Endothelial cell of umbilical vein (primary cell): ENCODE results near the gene ANKIB1. TPM values are rescaled to one million over a fixed set of nuclear protein-coding genes. Genes with fewer than 3 reads are reported as not detected.

Experiments
- BruUV-seq: library from RNA; stranded (reverse); fragments of 400-500 nt; replicated peaks from 2 replicates; lab custom pipeline; 2021; lab: Mats Ljungman, UMichigan
- CTCF ChIA-PET: fragments of 300-600, 350-600 bp; sonication (Branson Sonifier 250); formaldehyde crosslinking; loops from one replicate; lab custom pipeline; 2021; ENCODE audit warnings: antibody characterized with exemption, inconsistent platforms; lab: Charles Lee
- POLR2A ChIA-PET: fragments of 300-600, 350-600 bp; sonication (Branson Sonifier 250); formaldehyde crosslinking; loops from one replicate; lab custom pipeline; 2021; ENCODE audit warnings: antibody characterized with exemption, inconsistent platforms; lab: Charles Lee
- DNase-seq: peaks from one replicate; pipeline ENCODE4 v3.0.0-alpha.2; 2011; ENCODE audit warnings: low read depth, low spot score
- FAIRE-seq: peaks from 2 replicates; lab custom pipeline; 2011; peaks lifted over from hg19 to GRCh38; lab: Jason Lieb, UNC
- H2AFZ ChIP-seq: 2 replicates; pipeline ENCODE4 v1.6.0; 2012; ENCODE audit warnings: low read depth, low read length, control low read depth, inconsistent platforms
- H3K27ac ChIP-seq: 2 replicates; pipeline ENCODE4 v1.5.1; 2011; ENCODE audit warnings: low read depth, mild to moderate bottlenecking, control low read depth, low read length, moderate library complexity; ENCODE audit not compliant: insufficient read depth
- H3K27me3 ChIP-seq, 2 experiments: 2 replicates each; pipeline versions ENCODE4 v1.6.0 to v1.6.1; 2011; ENCODE audit warnings: low read length in 2 of 2, mixed read lengths in 1 of 2; ENCODE audit not compliant: control insufficient read depth in 2 of 2, insufficient read depth in 2 of 2
- H3K36me3 ChIP-seq, 2 experiments: 2 replicates in 1 of 2; 3 replicates in 1 of 2; pipeline ENCODE4 v1.5.1; 2011; ENCODE audit warnings: low read length in 2 of 2, mild to moderate bottlenecking in 1 of 2, moderate library complexity in 1 of 2; ENCODE audit not compliant: control insufficient read depth in 2 of 2, insufficient read depth in 2 of 2; ENCODE audit errors: extremely low read depth in 1 of 2
- H3K4me1 ChIP-seq: 3 replicates; pipeline ENCODE4 v1.5.1; 2011; ENCODE audit warnings: mild to moderate bottlenecking, low read length; ENCODE audit not compliant: control insufficient read depth, insufficient read depth; ENCODE audit errors: extremely low read depth
- H3K4me2 ChIP-seq: 2 replicates; pipeline ENCODE4 v1.6.1; 2011; ENCODE audit warnings: low read length, control low read depth, mixed read lengths; ENCODE audit not compliant: insufficient read depth
- H3K4me3 ChIP-seq, 3 experiments: fragments of 200-600 bp in 1 of 3; sonication (generic), shearing (Covaris generic) in 1 of 3; replicated peaks in 1 of 3; 2 replicates each; pipeline ENCODE4 v1.5.1; 2011 to 2016; ENCODE audit warnings: control low read depth in 3 of 3, low read length in 3 of 3, mild to moderate bottlenecking in 2 of 3, inconsistent platforms in 1 of 3, low read depth in 1 of 3, moderate library complexity in 1 of 3; ENCODE audit not compliant: insufficient read depth in 1 of 3
- H3K79me2 ChIP-seq: 2 replicates; pipeline ENCODE4 v1.6.0; 2012; ENCODE audit warnings: low read length, inconsistent platforms; ENCODE audit not compliant: control insufficient read depth, insufficient read depth
- H3K9ac ChIP-seq: replicated peaks from 2 replicates; pipeline ENCODE3; 2011; ENCODE audit warnings: low read length, control low read depth; ENCODE audit not compliant: insufficient read depth; ENCODE audit errors: extremely low read depth
- H3K9me1 ChIP-seq: replicated peaks from 3 replicates; pipeline ENCODE4 v1.6.0; 2011; ENCODE audit warnings: mild to moderate bottlenecking, low read length; ENCODE audit not compliant: control insufficient read depth, insufficient read depth; ENCODE audit errors: extremely low read depth
- H3K9me3 ChIP-seq: replicated peaks from 2 replicates; pipeline ENCODE4 v1.5.1; 2012; ENCODE audit warnings: low read length, inconsistent platforms; ENCODE audit not compliant: control insufficient read depth, insufficient read depth
- H4K20me1 ChIP-seq: replicated peaks from 2 replicates; pipeline ENCODE3; 2011; ENCODE audit warnings: mild to moderate bottlenecking, low read length; ENCODE audit not compliant: control insufficient read depth, insufficient read depth; ENCODE audit errors: extremely low read depth
- EZH2 ChIP-seq: IDR thresholded peaks from 2 replicates; pipeline ENCODE4 v1.6.1; 2012; ENCODE audit warnings: borderline replicate concordance, low read depth, mild to moderate bottlenecking, moderate library complexity, low read length, inconsistent platforms; ENCODE audit not compliant: severe bottlenecking
- FOS ChIP-seq: IDR thresholded peaks from 2 replicates; pipeline ENCODE4 v1.6.1; 2011; ENCODE audit warnings: mild to moderate bottlenecking, low read length, moderate library complexity, borderline replicate concordance; ENCODE audit not compliant: insufficient read depth
- GATA2 ChIP-seq: IDR thresholded peaks from 2 replicates; pipeline ENCODE4 v1.7.0; 2011; ENCODE audit warnings: low read depth, mild to moderate bottlenecking, moderate library complexity, mixed read lengths, low read length; ENCODE audit not compliant: insufficient read length, insufficient read depth
- JUN ChIP-seq: IDR thresholded peaks from 2 replicates; pipeline ENCODE4 v1.6.1; 2011; ENCODE audit warnings: borderline replicate concordance, low read depth; ENCODE audit not compliant: insufficient read length, insufficient read depth
- MAX ChIP-seq: IDR thresholded peaks from 2 replicates; pipeline ENCODE4 v1.6.1; 2011; ENCODE audit not compliant: insufficient read depth, insufficient read length
- MYC ChIP-seq: IDR thresholded peaks from one replicate; pipeline ENCODE4 v1.6.1; 2011; ENCODE audit warnings: mild to moderate bottlenecking, low read depth, low read length
- POLR2A ChIP-seq: IDR thresholded peaks from 2 replicates; pipeline ENCODE4 v1.6.1; 2012; ENCODE audit warnings: low read depth, mild to moderate bottlenecking, control low read depth, low read length
- POLR2AphosphoS5 ChIP-seq: IDR thresholded peaks from 2 replicates; pipeline ENCODE4 v1.6.1; 2012; ENCODE audit warnings: low read depth, mild to moderate bottlenecking, control low read depth, low read length, moderate library complexity; ENCODE audit not compliant: insufficient read depth
- dilution Hi-C: fragments of 300-500 bp; cut with MboI; formaldehyde crosslinking; loops from one replicate; pipeline ENCODE4 v1.15.0; 2019; ENCODE audit warnings: low sequenced_read_pairs; ENCODE audit not compliant: extremely low pct_ligation_motif_present
- intact Hi-C: fragments of 100-400 bp; cut with micrococcal nuclease; formaldehyde crosslinking; loops from one replicate; pipeline ENCODE4 v1.10.0; 2022
- polyA plus RNA-seq, 4 experiments: library from polyadenylated mRNA; depleted of rRNA in 3 of 4; stranded (reverse) in 3 of 4; unstranded in 1 of 4; fragments of >200 nt; gene quantifications; 2 replicates each; pipeline versions ENCODE4 v1.2.1 to v1.2.3, GENCODE V29; 2011 to 2012; ENCODE audit warnings: missing spikeins in 1 of 4
- total RNA-seq: library from RNA; stranded (reverse); gene quantifications from 2 replicates; pipeline ENCODE4 v1.2.3, GENCODE V29; 2021
- TF ChIP-seq, protein P1 (sequence below), 2 donors: IDR thresholded peaks; 1 replicate in 1 of 2; 2 replicates in 1 of 2; pipeline ENCODE4 v1.5.1; 2011; ENCODE audit warnings: low read length in 2 of 2, mild to moderate bottlenecking in 2 of 2, moderate library complexity in 2 of 2, control low read depth in 1 of 2, inconsistent platforms in 1 of 2, low read depth in 1 of 2; ENCODE audit not compliant: insufficient read depth in 1 of 2; ENCODE audit errors: extremely low read depth in 1 of 2

ANKIB1 gene
- total and polyA plus RNA-seq, 2 donors (not counting 3 experiments of a cell fraction or from before 2014, with no cell fraction given), result 16.9 to 56.5 TPM

- dilution Hi-C loops, result no loop called here
- ChIA-PET CTCF (interaction anchor here (1.1 to 1.2 kb wide), 3 partner anchors 12 to 100 kb away, joined by 3 to 4 read pairs (median 3); partner anchors contain the start of gene LRRD1), POLR2A (no interaction called here)
- H4K20me1 ChIP-seq, result peaks cover 3% of the 10 kb centered on the region
- TF ChIP-seq GATA2 (no peak), POLR2AphosphoS5 (no peak), MYC (no peak), MAX (no peak), FOS (no peak), JUN (no peak), POLR2A (no peak), EZH2 (no peak)
- TF ChIP-seq, protein P1, sequence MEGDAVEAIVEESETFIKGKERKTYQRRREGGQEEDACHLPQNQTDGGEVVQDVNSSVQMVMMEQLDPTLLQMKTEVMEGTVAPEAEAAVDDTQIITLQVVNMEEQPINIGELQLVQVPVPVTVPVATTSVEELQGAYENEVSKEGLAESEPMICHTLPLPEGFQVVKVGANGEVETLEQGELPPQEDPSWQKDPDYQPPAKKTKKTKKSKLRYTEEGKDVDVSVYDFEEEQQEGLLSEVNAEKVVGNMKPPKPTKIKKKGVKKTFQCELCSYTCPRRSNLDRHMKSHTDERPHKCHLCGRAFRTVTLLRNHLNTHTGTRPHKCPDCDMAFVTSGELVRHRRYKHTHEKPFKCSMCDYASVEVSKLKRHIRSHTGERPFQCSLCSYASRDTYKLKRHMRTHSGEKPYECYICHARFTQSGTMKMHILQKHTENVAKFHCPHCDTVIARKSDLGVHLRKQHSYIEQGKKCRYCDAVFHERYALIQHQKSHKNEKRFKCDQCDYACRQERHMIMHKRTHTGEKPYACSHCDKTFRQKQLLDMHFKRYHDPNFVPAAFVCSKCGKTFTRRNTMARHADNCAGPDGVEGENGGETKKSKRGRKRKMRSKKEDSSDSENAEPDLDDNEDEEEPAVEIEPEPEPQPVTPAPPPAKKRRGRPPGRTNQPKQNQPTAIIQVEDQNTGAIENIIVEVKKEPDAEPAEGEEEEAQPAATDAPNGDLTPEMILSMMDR (IDR thresholded peaks at IDR 0.05; ENCODE audit: extremely low read depth in 1 of 2, insufficient read depth in 1 of 2, low read depth in 1 of 2, low read length in 2 of 2), result no peak
- H3K36me3 ChIP-seq, result no peaks in the 10 kb centered on the region
- H3K27me3 ChIP-seq, result no peaks in the 10 kb centered on the region
- H3K79me2 ChIP-seq, result peaks cover 40% of the 10 kb centered on the region
- H2AFZ ChIP-seq, result no peak overlapping the region
- no peaks in the 10 kb centered on the region for H3K4me1 ChIP-seq
- H3K27ac ChIP-seq, result no peak overlapping the region
- intact Hi-C loops, result no loop called here
- H3K4me2 ChIP-seq, result no peak overlapping the region
- H3K9me1 ChIP-seq, result no peaks in the 10 kb centered on the region
- H3K9me3 ChIP-seq, result no peaks in the 10 kb centered on the region
- DNase-seq (no peak), FAIRE-seq (no peak)
- no peak overlapping the region for H3K4me3 ChIP-seq
- no peak overlapping the region for H3K9ac ChIP-seq
- BruUV-seq, result no TSS peak
Measured at GRCh38 chr7:92279396-92280031, 33.7 kb downstream of the ANKIB1 start.
